Adipose tissue (tissue), 3 donors: ENCODE results near the gene TMPRSS6. TPM values are rescaled to one million over a fixed set of nuclear protein-coding genes. Genes with fewer than 3 reads are reported as not detected.

Experiments used
- H3K27ac ChIP-seq: one replicate; pipeline ENCODE4 v1.5.1; 2013; ENCODE audit warnings: low read depth, low read length
- WGBS, 3 donors: extraction: QIAGEN DNeasy Blood & Tissue Kit; methylation state at CpG; one replicate each; pipeline ENCODE4 v1.1.7; 2013; 5-methylcytosine and 5-hydroxymethylcytosine counted together
- polyA plus RNA-seq, 3 donors: library from polyadenylated mRNA; stranded (reverse); fragments of 200-250 nt; gene quantifications; one replicate each; pipeline ENCODE4 v1.2.3, GENCODE V29; 2013
- donor health status: healthy with polysubstance abuse.
- donor health status: Bipolar disorder and iron deficiency.
- donor health status: healthy.

The TMPRSS6 gene
- polyA plus RNA-seq, 3 donors: 0.07 to 0.30 TPM; not detected in 1

- H3K27ac ChIP-seq: no peak overlapping the region
- WGBS, 3 donors: 78 to 88% (median 87%) methylated on average over 14 of the region's 14 CpGs
Observed at GRCh38 chr22:37016134-37016910, 93.2 kb downstream of the TMPRSS6 start.

DNA sequence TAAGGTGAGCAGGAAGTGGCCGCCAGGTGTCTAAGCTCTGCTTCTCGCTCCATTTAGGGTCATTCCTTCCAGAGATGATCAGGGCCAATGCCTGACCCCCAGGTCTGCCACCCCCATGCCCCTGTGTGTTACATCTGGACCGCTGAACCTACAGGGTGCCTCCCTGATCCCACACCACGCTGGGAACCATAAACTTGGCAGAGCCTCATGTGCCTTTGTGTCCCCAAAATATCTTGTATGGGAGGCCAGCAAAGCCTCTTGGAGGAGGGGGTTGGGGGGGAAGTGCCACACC lies 94.0 kb downstream of the TMPRSS6 start:
- WGBS, 3 donors: 85% methylated on average over 4 of the region's 4 CpGs
- no peak overlapping the region for H3K27ac ChIP-seq

Other genes starting within 250 kb of the TMPRSS6 start
- gene NCF4, start 248.7 kb downstream of the TMPRSS6 start, polyA plus RNA-seq: 10 to 100 TPM in 2 of 3 donors, 1 to 10 TPM in 1; 1.9 to 43.9 (median 27.8) TPM
- gene CSF2RB, start 196.1 kb downstream of the TMPRSS6 start, polyA plus RNA-seq: 1 to 10 TPM in 2 of 3 donors, under 1 TPM in 1; 0.89 to 8.6 (median 4.9) TPM
- 100 to 1,000 TPM in 1 of 3 donors, 10 to 100 TPM in 2; 59.2 to 169 (median 69.3) TPM for gene TST, start 90.3 kb downstream of the TMPRSS6 start, polyA plus RNA-seq
- 100 to 1,000 TPM; 126 to 179 (median 131) TPM for gene MPST, start 90.0 kb downstream of the TMPRSS6 start, polyA plus RNA-seq
- gene KCTD17, start 58.0 kb downstream of the TMPRSS6 start, polyA plus RNA-seq: 10 to 100 TPM in 1 of 3 donors, 1 to 10 TPM in 2; 3.2 to 22.7 (median 8.7) TPM
- 1 to 10 TPM in 1 of 3 donors, under 1 TPM in 1, not detected in 1; 0.31 to 1.8 TPM for gene IL2RB, start 40.2 kb upstream of the TMPRSS6 start, polyA plus RNA-seq
- 1 to 10 TPM; 2.6 to 8.0 (median 2.6) TPM for gene C1QTNF6, start 78.5 kb upstream of the TMPRSS6 start, polyA plus RNA-seq
- under 1 TPM; 0.04 to 0.59 (median 0.11) TPM for gene SSTR3, start 102.8 kb upstream of the TMPRSS6 start, polyA plus RNA-seq
- gene RAC2, start 134.6 kb upstream of the TMPRSS6 start, polyA plus RNA-seq: 10 to 100 TPM in 2 of 3 donors, 1 to 10 TPM in 1; 5.7 to 29.8 (median 26.9) TPM
- 10 to 100 TPM in 2 of 3 donors, 1 to 10 TPM in 1; 1.9 to 18.1 (median 14.6) TPM for gene CYTH4, start 172.8 kb upstream of the TMPRSS6 start, polyA plus RNA-seq